ENCODE results near the gene PPIL3.

The PPIL3 gene

DNA sequence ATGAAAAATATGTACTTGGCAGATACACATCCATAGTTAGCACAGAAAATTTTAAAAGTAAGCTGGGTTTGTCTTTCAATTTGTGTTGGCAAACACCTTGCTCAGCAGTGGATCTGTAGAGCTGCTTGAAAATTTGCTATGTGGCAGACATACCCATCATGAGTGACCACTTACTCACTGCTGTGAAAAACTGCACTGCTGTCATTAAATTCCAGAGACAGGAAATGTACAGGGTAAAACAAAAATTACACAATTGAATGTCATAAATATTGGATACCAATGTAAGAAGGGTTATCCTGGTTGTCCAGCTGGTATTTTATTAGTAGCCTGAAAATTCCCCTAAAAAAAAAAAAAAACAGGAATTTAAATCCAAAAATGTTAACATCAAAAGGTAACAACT is 24.8 kb upstream of the PPIL3 start:
- Histone ChIP-seq H3K4me3 (IDR thresholded peaks at IDR 0.05; ENCODE audit: insufficient read depth, low read depth, low read length) (no peak overlapping the region), H4K20me1 (ENCODE audit: insufficient read depth) (no peaks in the 10 kb centered on the region), H3K9ac (no peak overlapping the region), H3K4me2 (no peak overlapping the region), H3K4me1 (ENCODE audit: low read depth, poor library complexity, severe bottlenecking) (no peaks in the 10 kb centered on the region), H3K36me3 (ENCODE audit: insufficient read depth) (no peaks in the 10 kb centered on the region), H2AFZ (ENCODE audit: low read depth) (no peak overlapping the region), H3K27ac (no peak overlapping the region), H3K79me2 (ENCODE audit: insufficient read depth, low read depth) (no peaks in the 10 kb centered on the region), H3K27me3 (ENCODE audit: insufficient read depth, low read depth) (no peaks in the 10 kb centered on the region)
- TF ChIP-seq, protein P1, sequence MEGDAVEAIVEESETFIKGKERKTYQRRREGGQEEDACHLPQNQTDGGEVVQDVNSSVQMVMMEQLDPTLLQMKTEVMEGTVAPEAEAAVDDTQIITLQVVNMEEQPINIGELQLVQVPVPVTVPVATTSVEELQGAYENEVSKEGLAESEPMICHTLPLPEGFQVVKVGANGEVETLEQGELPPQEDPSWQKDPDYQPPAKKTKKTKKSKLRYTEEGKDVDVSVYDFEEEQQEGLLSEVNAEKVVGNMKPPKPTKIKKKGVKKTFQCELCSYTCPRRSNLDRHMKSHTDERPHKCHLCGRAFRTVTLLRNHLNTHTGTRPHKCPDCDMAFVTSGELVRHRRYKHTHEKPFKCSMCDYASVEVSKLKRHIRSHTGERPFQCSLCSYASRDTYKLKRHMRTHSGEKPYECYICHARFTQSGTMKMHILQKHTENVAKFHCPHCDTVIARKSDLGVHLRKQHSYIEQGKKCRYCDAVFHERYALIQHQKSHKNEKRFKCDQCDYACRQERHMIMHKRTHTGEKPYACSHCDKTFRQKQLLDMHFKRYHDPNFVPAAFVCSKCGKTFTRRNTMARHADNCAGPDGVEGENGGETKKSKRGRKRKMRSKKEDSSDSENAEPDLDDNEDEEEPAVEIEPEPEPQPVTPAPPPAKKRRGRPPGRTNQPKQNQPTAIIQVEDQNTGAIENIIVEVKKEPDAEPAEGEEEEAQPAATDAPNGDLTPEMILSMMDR (conservative IDR thresholded peaks at IDR 0.05; ENCODE audit: low read depth, low read length), result no peak

- no peak overlapping the region for H3K27ac ChIP-seq
- no peaks in the 10 kb centered on the region for H3K79me2 ChIP-seq (ENCODE audit: insufficient read depth, low read depth)
- no peaks in the 10 kb centered on the region for H3K4me1 ChIP-seq (ENCODE audit: low read depth, poor library complexity, severe bottlenecking)
- TF ChIP-seq, protein P1 (conservative IDR thresholded peaks at IDR 0.05; ENCODE audit: low read depth, low read length), result no peak
- no peak overlapping the region for H3K4me2 ChIP-seq
- no peaks in the 10 kb centered on the region for H4K20me1 ChIP-seq (ENCODE audit: insufficient read depth)
- no peak overlapping the region for H3K4me3 ChIP-seq (IDR thresholded peaks at IDR 0.05; ENCODE audit: insufficient read depth, low read depth, low read length)
- no peak overlapping the region for H3K9ac ChIP-seq
- no peak overlapping the region for H2AFZ ChIP-seq (ENCODE audit: low read depth)
- no peaks in the 10 kb centered on the region for H3K36me3 ChIP-seq (ENCODE audit: insufficient read depth)
- H3K27me3 ChIP-seq (ENCODE audit: insufficient read depth, low read depth), result no peaks in the 10 kb centered on the region
Observed at GRCh38 chr2:200909958-200910357, 21.1 kb upstream of the PPIL3 start.

- no peak overlapping the region for H3K4me2 ChIP-seq
- H3K4me1 ChIP-seq (ENCODE audit: low read depth, poor library complexity, severe bottlenecking), result peaks cover 5% of the 10 kb centered on the region
- H3K4me3 ChIP-seq (IDR thresholded peaks at IDR 0.05; ENCODE audit: insufficient read depth, low read depth, low read length), result no peak overlapping the region
- no peak overlapping the region for H3K9ac ChIP-seq
- no peaks in the 10 kb centered on the region for H3K36me3 ChIP-seq (ENCODE audit: insufficient read depth)
- no peaks in the 10 kb centered on the region for H3K27me3 ChIP-seq (ENCODE audit: insufficient read depth, low read depth)
- TF ChIP-seq, protein P1 (conservative IDR thresholded peaks at IDR 0.05; ENCODE audit: low read depth, low read length), result peak; percentile 74
- H3K27ac ChIP-seq, result no peak overlapping the region
- no peaks in the 10 kb centered on the region; the same call in 1 of the 2 replicates for H3K79me2 ChIP-seq (ENCODE audit: insufficient read depth, low read depth)
- H2AFZ ChIP-seq (ENCODE audit: low read depth), result no peak overlapping the region
- no peaks in the 10 kb centered on the region for H4K20me1 ChIP-seq (ENCODE audit: insufficient read depth)
Observed at GRCh38 chr2:200905618-200906296, 16.9 kb upstream of the PPIL3 start.

GRCh38 chr2:200901459-200902072 is 12.7 kb upstream of the PPIL3 start:
- Histone ChIP-seq H3K27me3 (ENCODE audit: insufficient read depth, low read depth) (no peaks in the 10 kb centered on the region), H3K4me2 (no peak overlapping the region), H3K4me1 (ENCODE audit: low read depth, poor library complexity, severe bottlenecking) (peaks cover 5% of the 10 kb centered on the region), H2AFZ (ENCODE audit: low read depth) (no peak overlapping the region), H3K4me3 (IDR thresholded peaks at IDR 0.05; ENCODE audit: insufficient read depth, low read depth, low read length) (no peak overlapping the region), H3K27ac (no peak overlapping the region; the same call in 1 of the 2 replicates), H4K20me1 (ENCODE audit: insufficient read depth) (no peaks in the 10 kb centered on the region), H3K79me2 (ENCODE audit: insufficient read depth, low read depth) (no peaks in the 10 kb centered on the region; the same call in 1 of the 2 replicates), H3K9ac (no peak overlapping the region), H3K36me3 (ENCODE audit: insufficient read depth) (no peaks in the 10 kb centered on the region; the same call in 1 of the 2 replicates)
- TF ChIP-seq, protein P1 (conservative IDR thresholded peaks at IDR 0.05; ENCODE audit: low read depth, low read length), result peak; percentile 86

Measured in KMS-11 (cell line).